Pons (tissue), 1 donor: Measurements from ENCODE around the gene PRSS53.
"Not testable (repeated sequence)": the region's sequence is repeated elsewhere in the genome, so short reads cannot be mapped to it uniquely, and the experiment has no call there.

Experiments used
- DNase-seq: peaks from one replicate; pipeline ENCODE4 v3.0.0-alpha.2; 2016; ENCODE audit warnings: low spot score

The PRSS53 gene

GRCh38 chr16:31088459-31089183, at the start of gene PRSS53:
TSS of gene PRSS53 (minus strand) at chr16:31088943. CDS start at chr16:31088809, 134 bp downstream.
- DNase-seq: no peak

GRCh38 chr16:31136822-31137499, 48.2 kb upstream of the PRSS53 start:
- not testable (repeated sequence) for DNase-seq

GRCh38 chr16:31136287-31136662, 47.5 kb upstream of the PRSS53 start:
- DNase-seq: no peak

- DNase-seq: no peak
Observed at GRCh38 chr16:31135535-31136286, 47.0 kb upstream of the PRSS53 start, which contains the start of gene PRSS8. TSS of gene PRSS8 (minus strand) at chr16:31135727. CDS start at chr16:31135498, 229 bp downstream.

- DNase-seq: no peak
Observed at GRCh38 chr16:31134625-31135534, 46.1 kb upstream of the PRSS53 start.

- DNase-seq: peak; percentile 39
Observed at GRCh38 chr16:31134091-31134571, 45.4 kb upstream of the PRSS53 start.

- no peak for DNase-seq
Observed at GRCh38 chr16:31133046-31133501, 44.3 kb upstream of the PRSS53 start.

GRCh38 chr16:31132303-31132979, 43.7 kb upstream of the PRSS53 start:
- no peak for DNase-seq

- no peak for DNase-seq
Observed at GRCh38 chr16:31131841-31132271, 43.1 kb upstream of the PRSS53 start.

GRCh38 chr16:31131416-31131815, 42.7 kb upstream of the PRSS53 start:
- DNase-seq: no peak

- no peak for DNase-seq
Observed at GRCh38 chr16:31130899-31131298, 42.2 kb upstream of the PRSS53 start.

GRCh38 chr16:31130336-31130891, 41.7 kb upstream of the PRSS53 start:
- no peak for DNase-seq

GRCh38 chr16:31129568-31130335, 41.0 kb upstream of the PRSS53 start:
- DNase-seq: peak; percentile 37

- peak; percentile 67 for DNase-seq
Observed at GRCh38 chr16:31128711-31129567, 40.2 kb upstream of the PRSS53 start.

GRCh38 chr16:31127182-31127581, 38.4 kb upstream of the PRSS53 start:
- no peak for DNase-seq

- DNase-seq: no peak
Observed at GRCh38 chr16:31125844-31126243, 37.1 kb upstream of the PRSS53 start.

- no peak for DNase-seq
Observed at GRCh38 chr16:31120129-31120528, 31.4 kb upstream of the PRSS53 start.
